ENCODE results near the gene GINS1. TPM values are rescaled to one million over a fixed set of nuclear protein-coding genes. Genes with fewer than 3 reads are reported as not detected.

GINS1 gene
- total and polyA plus RNA-seq, 2 of the 13 experiments (the other 11 are each of a cell fraction or from before 2014, with no cell fraction given), result 14.6 to 59.9 TPM

DNA sequence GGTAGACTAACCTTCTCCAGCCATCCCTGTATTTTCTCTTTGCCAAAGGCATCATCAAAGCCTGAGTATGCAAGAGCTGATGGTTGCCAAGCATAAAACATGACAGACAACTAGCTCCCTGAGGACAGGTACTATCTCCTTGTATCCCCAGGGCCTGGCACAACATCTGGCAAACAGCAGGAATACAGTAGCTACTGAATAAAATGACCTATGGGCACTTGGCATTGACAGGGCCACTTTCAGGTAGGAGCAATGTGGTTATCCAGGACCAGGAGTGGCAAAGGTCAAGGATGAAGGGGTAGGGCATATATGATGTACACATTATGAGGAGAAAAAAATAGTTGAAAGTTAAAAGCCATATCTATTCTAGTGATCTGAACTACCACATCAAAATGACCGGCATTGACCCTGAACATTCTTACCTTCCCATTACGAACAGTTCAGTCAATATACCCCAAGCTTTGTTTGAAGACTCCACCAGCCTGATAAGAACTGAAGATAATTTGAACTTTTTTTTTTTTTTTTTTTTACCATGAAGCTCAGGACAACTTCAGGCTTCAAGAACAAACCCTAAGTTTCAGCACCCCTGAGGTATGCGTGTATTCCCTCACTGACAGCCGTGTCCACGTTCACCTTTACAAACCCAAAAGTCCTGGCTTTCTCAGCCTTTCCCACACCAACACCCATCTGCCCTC lies 29.1 kb upstream of the GINS1 start (continued):
- TF ChIP-seq ZNF574 (CRISPR knock-in tag; IDR thresholded peaks at IDR 0.05) (no peak), REPIN1 (CRISPR knock-in tag; IDR thresholded peaks at IDR 0.05; ENCODE audit: borderline replicate concordance, low read depth) (no peak), SMAD1 (CRISPR knock-in tag; IDR thresholded peaks at IDR 0.05; ENCODE audit: borderline replicate concordance, low read depth) (no peak), SOX13 (IDR thresholded peaks at IDR 0.05) (peak; percentile 86), SOX13 (CRISPR knock-in tag; conservative IDR thresholded peaks at IDR 0.05 in 1 of 2, IDR thresholded peaks at IDR 0.05 in 1 of 2) (peak in 1 of 2 experiments; percentile 97; a peak in 2 of 4 replicates), SNAPC2 (CRISPR knock-in tag; IDR thresholded peaks at IDR 0.05) (no peak), CHD4 (IDR thresholded peaks at IDR 0.05; ENCODE audit: borderline replicate concordance, low read length) (peak; percentile 83; the same call in 1 of the 2 replicates), ZMYM4 (CRISPR knock-in tag; IDR thresholded peaks at IDR 0.05) (peak; percentile 70), YEATS2 (CRISPR knock-in tag; IDR thresholded peaks at IDR 0.05; ENCODE audit: borderline replicate concordance) (no peak; the same call in 1 of the 2 replicates), PHB2 (IDR thresholded peaks at IDR 0.05; ENCODE audit: partially characterized antibody) (no peak), NFKBIZ (CRISPR knock-in tag; IDR thresholded peaks at IDR 0.05) (peak; percentile 58; the same call in 1 of the 2 replicates), HIVEP1 (CRISPR knock-in tag; IDR thresholded peaks at IDR 0.05) (no peak), MTERF4 (CRISPR knock-in tag; IDR thresholded peaks at IDR 0.05) (no peak), ZSCAN22 (CRISPR knock-in tag; IDR thresholded peaks at IDR 0.05) (no peak), NRL (CRISPR knock-in tag; IDR thresholded peaks at IDR 0.05; ENCODE audit: borderline replicate concordance) (no peak), ZNF792 (CRISPR knock-in tag; IDR thresholded peaks at IDR 0.05) (peak; percentile 62; the same call in 1 of the 2 replicates), NBN (conservative IDR thresholded peaks at IDR 0.05) (no peak), MIER3 (CRISPR knock-in tag; IDR thresholded peaks at IDR 0.05; ENCODE audit: borderline replicate concordance) (peak; percentile 68; the same call in 1 of the 2 replicates), ZSCAN20 (CRISPR knock-in tag; IDR thresholded peaks at IDR 0.05; ENCODE audit: borderline replicate concordance) (no peak), JUN (CRISPR knock-in tag; IDR thresholded peaks at IDR 0.05) (no peak), TP53 (CRISPR knock-in tag; conservative IDR thresholded peaks at IDR 0.05) (no peak), IKZF4 (CRISPR knock-in tag; IDR thresholded peaks at IDR 0.05; ENCODE audit: borderline replicate concordance, low read depth, not compliant biosample characterization) (no peak), HNRNPUL1 (IDR thresholded peaks at IDR 0.05; ENCODE audit: low read depth, low read length) (peak; percentile 70), ZNF160 (CRISPR knock-in tag; IDR thresholded peaks at IDR 0.05) (no peak)
- TF ChIP-seq, protein P1, sequence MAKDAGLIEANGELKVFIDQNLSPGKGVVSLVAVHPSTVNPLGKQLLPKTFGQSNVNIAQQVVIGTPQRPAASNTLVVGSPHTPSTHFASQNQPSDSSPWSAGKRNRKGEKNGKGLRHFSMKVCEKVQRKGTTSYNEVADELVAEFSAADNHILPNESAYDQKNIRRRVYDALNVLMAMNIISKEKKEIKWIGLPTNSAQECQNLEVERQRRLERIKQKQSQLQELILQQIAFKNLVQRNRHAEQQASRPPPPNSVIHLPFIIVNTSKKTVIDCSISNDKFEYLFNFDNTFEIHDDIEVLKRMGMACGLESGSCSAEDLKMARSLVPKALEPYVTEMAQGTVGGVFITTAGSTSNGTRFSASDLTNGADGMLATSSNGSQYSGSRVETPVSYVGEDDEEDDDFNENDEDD (CRISPR knock-in tag; IDR thresholded peaks at IDR 0.05; ENCODE audit: borderline replicate concordance), result no peak

All from HepG2 (cell line).